Measurements from ENCODE around the gene CFP. TPM values are rescaled to one million over a fixed set of nuclear protein-coding genes. Genes with fewer than 3 reads are reported as not detected.

The CFP gene
- total RNA-seq, 1 donor from 2014 or later = 0.21 TPM

- Histone ChIP-seq H3K27me3 (ENCODE audit: control insufficient read depth, insufficient read depth, low read length) (no peaks in the 10 kb centered on the region), H3K4me3 (ENCODE audit: low read depth, low read length) (no peak overlapping the region), H3K36me3 (ENCODE audit: control insufficient read depth, insufficient read depth, low read length) (no peaks in the 10 kb centered on the region)
- TF ChIP-seq CTCF (IDR thresholded peaks at IDR 0.05; ENCODE audit: insufficient read depth, low read length, poor library complexity, severe bottlenecking) = no peak
- no peak for DNase-seq (ENCODE audit: low read depth)
Measured at GRCh38 chrX:47587091-47587891, 42.4 kb downstream of the CFP start.

GRCh38 chrX:47586043-47586787, 43.5 kb downstream of the CFP start:
- H3K4me3 ChIP-seq (ENCODE audit: low read depth, low read length) = no peak overlapping the region
- TF ChIP-seq CTCF (IDR thresholded peaks at IDR 0.05; ENCODE audit: insufficient read depth, low read length, poor library complexity, severe bottlenecking) = no peak
- DNase-seq (ENCODE audit: low read depth) = no peak
- no peaks in the 10 kb centered on the region for H3K27me3 ChIP-seq (ENCODE audit: control insufficient read depth, insufficient read depth, low read length)
- H3K36me3 ChIP-seq (ENCODE audit: control insufficient read depth, insufficient read depth, low read length) = no peaks in the 10 kb centered on the region

- TF ChIP-seq CTCF (IDR thresholded peaks at IDR 0.05; ENCODE audit: insufficient read depth, low read length, poor library complexity, severe bottlenecking) = no peak
- H3K4me3 ChIP-seq (ENCODE audit: low read depth, low read length) = no peak overlapping the region
- no peaks in the 10 kb centered on the region for H3K27me3 ChIP-seq (ENCODE audit: control insufficient read depth, insufficient read depth, low read length)
- no peak for DNase-seq (ENCODE audit: low read depth)
- no peaks in the 10 kb centered on the region for H3K36me3 ChIP-seq (ENCODE audit: control insufficient read depth, insufficient read depth, low read length)
Measured at GRCh38 chrX:47585273-47585672, 44.5 kb downstream of the CFP start.

- no peak for DNase-seq (ENCODE audit: low read depth)
- Histone ChIP-seq H3K36me3 (ENCODE audit: control insufficient read depth, insufficient read depth, low read length) (no peaks in the 10 kb centered on the region), H3K27me3 (ENCODE audit: control insufficient read depth, insufficient read depth, low read length) (no peaks in the 10 kb centered on the region), H3K4me3 (ENCODE audit: low read depth, low read length) (no peak overlapping the region)
- TF ChIP-seq CTCF (IDR thresholded peaks at IDR 0.05; ENCODE audit: insufficient read depth, low read length, poor library complexity, severe bottlenecking) = no peak
Measured at GRCh38 chrX:47584714-47585113, 45.0 kb downstream of the CFP start.

GRCh38 chrX:47583240-47583861, 46.4 kb downstream of the CFP start:
- Histone ChIP-seq H3K4me3 (ENCODE audit: low read depth, low read length) (peak overlapping the region; percentile 72), H3K27me3 (ENCODE audit: control insufficient read depth, insufficient read depth, low read length) (no peaks in the 10 kb centered on the region), H3K36me3 (ENCODE audit: control insufficient read depth, insufficient read depth, low read length) (no peaks in the 10 kb centered on the region)
- DNase-seq (ENCODE audit: low read depth) = no peak
- no peak for TF ChIP-seq CTCF (IDR thresholded peaks at IDR 0.05; ENCODE audit: insufficient read depth, low read length, poor library complexity, severe bottlenecking)

Data from kidney epithelial cell (primary cell).